ENCODE measurements around the gene CFAP97D2. TPM values are rescaled to one million over a fixed set of nuclear protein-coding genes. Genes with fewer than 3 reads are reported as not detected.

CFAP97D2 gene
- total RNA-seq, 1 experiment from 2014 or later, result not detected

DNA sequence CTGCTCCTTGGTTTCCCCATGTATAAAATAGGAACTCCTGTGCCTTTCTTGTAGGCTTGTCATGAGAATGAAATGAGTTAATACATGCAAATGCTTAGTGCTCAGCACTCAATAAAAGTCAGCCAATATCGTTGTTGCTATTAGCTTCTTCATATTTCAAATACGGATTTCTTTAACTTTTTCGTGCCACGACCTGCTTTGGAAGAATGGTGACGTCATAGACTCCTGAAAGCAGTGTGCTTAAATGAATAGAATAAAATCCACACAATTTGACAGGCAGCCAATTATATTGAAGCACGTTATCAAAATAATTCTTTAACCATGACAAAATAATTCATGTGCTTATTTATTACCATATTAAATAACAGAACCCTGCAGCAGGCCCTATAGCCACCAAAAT, 29.1 kb downstream of the CFAP97D2 start:
- CTCF ChIA-PET, result no interaction called here
- peaks cover 9% of the 10 kb centered on the region for H3K27me3 Mint-ChIP-seq (ENCODE audit: insufficient read depth, unreplicated experiment)

DNA sequence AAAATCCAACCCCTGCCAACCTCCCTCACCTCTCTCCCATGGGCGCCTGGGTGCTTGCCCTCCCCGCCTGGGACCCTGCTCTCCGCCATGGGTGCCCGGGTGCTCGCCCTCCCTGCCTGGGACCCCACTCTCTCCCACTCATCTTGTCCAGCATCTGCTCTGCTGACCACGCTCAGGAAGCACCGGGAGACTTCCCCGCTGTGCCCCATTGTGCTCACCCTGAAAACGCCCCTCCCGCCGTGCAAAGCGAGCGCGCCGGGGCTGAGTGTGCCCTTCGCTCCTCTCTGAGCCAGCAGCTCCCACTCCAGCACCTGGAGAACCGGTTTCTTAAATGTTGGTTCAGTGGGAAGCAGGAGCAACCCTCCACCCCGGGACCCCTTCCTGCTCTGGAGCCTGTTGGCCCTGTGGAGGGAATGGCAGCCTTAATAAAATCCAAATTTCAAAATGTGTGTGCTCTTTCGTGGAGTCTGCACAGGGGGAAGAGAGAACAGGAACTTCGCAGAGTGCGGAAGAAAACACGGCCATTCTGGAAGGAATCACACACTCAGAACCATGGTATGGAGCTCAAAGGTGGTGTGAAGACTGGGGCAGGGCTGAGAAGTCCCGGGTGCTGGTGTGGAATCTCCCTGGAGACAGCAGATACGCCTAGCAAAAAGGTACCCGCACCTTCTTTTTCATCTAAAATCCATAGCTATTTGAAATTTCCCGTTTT, 32.5 kb downstream of the CFAP97D2 start:
- Mint-ChIP-seq H3K36me3 (ENCODE audit: insufficient read depth, unreplicated experiment) (no peaks in the 10 kb centered on the region), H3K27me3 (ENCODE audit: insufficient read depth, unreplicated experiment) (peaks cover 13% of the 10 kb centered on the region), H3K4me1 (ENCODE audit: low read depth, unreplicated experiment) (no peaks in the 10 kb centered on the region), H3K9me3 (ENCODE audit: unreplicated experiment) (peaks cover 10% of the 10 kb centered on the region), H3K4me3 (ENCODE audit: unreplicated experiment) (peak overlapping the region; percentile 45), H3K27ac (ENCODE audit: unreplicated experiment) (no peak overlapping the region)
- Histone ChIP-seq H3K36me3 (ENCODE audit: control insufficient read depth, insufficient read depth, low read length) (no peaks in the 10 kb centered on the region), H3K4me3 (ENCODE audit: low read depth, low read length) (peak overlapping the region; percentile 15; the same call in 1 of the 2 replicates), H3K4me1 (no peaks in the 10 kb centered on the region), H3K27me3 (replicated peaks; ENCODE audit: control insufficient read depth, insufficient read depth, low read length) (no peaks in the 10 kb centered on the region), H3K9me3 (peaks cover 18% of the 10 kb centered on the region)
- ChIA-PET CTCF (no interaction called here), POLR2A (no interaction called here)
- no peak for DNase-seq
- BruUV-seq (replicated peaks), result no TSS peak
- TF ChIP-seq, protein P1, sequence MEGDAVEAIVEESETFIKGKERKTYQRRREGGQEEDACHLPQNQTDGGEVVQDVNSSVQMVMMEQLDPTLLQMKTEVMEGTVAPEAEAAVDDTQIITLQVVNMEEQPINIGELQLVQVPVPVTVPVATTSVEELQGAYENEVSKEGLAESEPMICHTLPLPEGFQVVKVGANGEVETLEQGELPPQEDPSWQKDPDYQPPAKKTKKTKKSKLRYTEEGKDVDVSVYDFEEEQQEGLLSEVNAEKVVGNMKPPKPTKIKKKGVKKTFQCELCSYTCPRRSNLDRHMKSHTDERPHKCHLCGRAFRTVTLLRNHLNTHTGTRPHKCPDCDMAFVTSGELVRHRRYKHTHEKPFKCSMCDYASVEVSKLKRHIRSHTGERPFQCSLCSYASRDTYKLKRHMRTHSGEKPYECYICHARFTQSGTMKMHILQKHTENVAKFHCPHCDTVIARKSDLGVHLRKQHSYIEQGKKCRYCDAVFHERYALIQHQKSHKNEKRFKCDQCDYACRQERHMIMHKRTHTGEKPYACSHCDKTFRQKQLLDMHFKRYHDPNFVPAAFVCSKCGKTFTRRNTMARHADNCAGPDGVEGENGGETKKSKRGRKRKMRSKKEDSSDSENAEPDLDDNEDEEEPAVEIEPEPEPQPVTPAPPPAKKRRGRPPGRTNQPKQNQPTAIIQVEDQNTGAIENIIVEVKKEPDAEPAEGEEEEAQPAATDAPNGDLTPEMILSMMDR (IDR thresholded peaks at IDR 0.05; ENCODE audit: insufficient read depth in 1 of 2, low read depth in 1 of 2, low read length in 1 of 2, severe bottlenecking in 1 of 2, unreplicated experiment in 1 of 2), result no peak
- intact Hi-C loops (cut with micrococcal nuclease; ENCODE audit: unreplicated experiment), result no loop called here

More for the DNA sequence above, 29.1 kb downstream of the CFAP97D2 start:
- intact Hi-C loops (cut with micrococcal nuclease; ENCODE audit: unreplicated experiment), result no loop called here
- no peaks in the 10 kb centered on the region for H3K36me3 ChIP-seq (ENCODE audit: control insufficient read depth, insufficient read depth, low read length)
- no TSS peak for BruUV-seq (replicated peaks)
- H3K27ac Mint-ChIP-seq (ENCODE audit: unreplicated experiment), result no peak overlapping the region
- no peaks in the 10 kb centered on the region for H3K36me3 Mint-ChIP-seq (ENCODE audit: insufficient read depth, unreplicated experiment)
- no peak overlapping the region for H3K4me3 Mint-ChIP-seq (ENCODE audit: unreplicated experiment)
- DNase-seq, result no peak
- H3K9me3 Mint-ChIP-seq (ENCODE audit: unreplicated experiment), result peaks cover 10% of the 10 kb centered on the region
- H3K4me1 Mint-ChIP-seq (ENCODE audit: low read depth, unreplicated experiment), result no peaks in the 10 kb centered on the region
- TF ChIP-seq, protein P1 (IDR thresholded peaks at IDR 0.05; ENCODE audit: insufficient read depth in 1 of 2, low read depth in 1 of 2, low read length in 1 of 2, severe bottlenecking in 1 of 2, unreplicated experiment in 1 of 2), result no peak
- no peaks in the 10 kb centered on the region for H3K27me3 ChIP-seq (replicated peaks; ENCODE audit: control insufficient read depth, insufficient read depth, low read length)
- H3K9me3 ChIP-seq, result peaks cover 23% of the 10 kb centered on the region
- no peaks in the 10 kb centered on the region for H3K4me1 ChIP-seq
- H3K4me3 ChIP-seq (ENCODE audit: low read depth, low read length), result no peak overlapping the region
- POLR2A ChIA-PET, result no interaction called here

DNA sequence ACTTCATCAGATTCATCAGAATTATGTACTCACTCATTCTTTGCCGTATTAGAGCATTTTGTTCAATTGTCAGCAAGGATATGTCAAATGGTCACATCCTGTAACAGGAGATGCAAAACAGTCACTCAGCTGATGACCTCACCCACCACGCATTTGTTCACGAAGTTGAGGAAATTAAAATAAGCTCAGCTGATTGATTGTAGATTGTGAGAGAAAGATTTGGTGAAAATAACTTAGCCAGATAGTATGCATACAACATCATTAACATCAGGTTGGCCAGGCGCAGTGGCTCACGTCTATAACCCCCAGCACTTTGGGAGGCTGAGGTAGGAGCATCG, 33.1 kb downstream of the CFAP97D2 start:
- intact Hi-C loops (cut with micrococcal nuclease; ENCODE audit: unreplicated experiment), result no loop called here
- Histone ChIP-seq H3K9me3 (peaks cover 14% of the 10 kb centered on the region), H3K4me3 (ENCODE audit: low read depth, low read length) (no peak overlapping the region), H3K36me3 (ENCODE audit: control insufficient read depth, insufficient read depth, low read length) (no peaks in the 10 kb centered on the region), H3K27me3 (replicated peaks; ENCODE audit: control insufficient read depth, insufficient read depth, low read length) (no peaks in the 10 kb centered on the region), H3K4me1 (no peaks in the 10 kb centered on the region)
- peak overlapping the region; percentile 45 for H3K4me3 Mint-ChIP-seq (ENCODE audit: unreplicated experiment)
- peaks cover 13% of the 10 kb centered on the region for H3K27me3 Mint-ChIP-seq (ENCODE audit: insufficient read depth, unreplicated experiment)
- CTCF ChIA-PET, result no interaction called here
- no peaks in the 10 kb centered on the region for H3K36me3 Mint-ChIP-seq (ENCODE audit: insufficient read depth, unreplicated experiment)
- H3K4me1 Mint-ChIP-seq (ENCODE audit: low read depth, unreplicated experiment), result no peaks in the 10 kb centered on the region
- DNase-seq, result no peak
- H3K27ac Mint-ChIP-seq (ENCODE audit: unreplicated experiment), result no peak overlapping the region
- TF ChIP-seq, protein P1 (IDR thresholded peaks at IDR 0.05; ENCODE audit: insufficient read depth in 1 of 2, low read depth in 1 of 2, low read length in 1 of 2, severe bottlenecking in 1 of 2, unreplicated experiment in 1 of 2), result no peak
- peaks cover 10% of the 10 kb centered on the region for H3K9me3 Mint-ChIP-seq (ENCODE audit: unreplicated experiment)
- no TSS peak for BruUV-seq (replicated peaks)
- POLR2A ChIA-PET, result no interaction called here
